Calu3 (cell line): ENCODE results near the gene GOLGA7B. TPM values are rescaled to one million over a fixed set of nuclear protein-coding genes. Genes with fewer than 3 reads are reported as not detected.

Experiments
- BruUV-seq: library from RNA; stranded (reverse); fragments of 400-500 nt; replicated peaks from 2 replicates; lab custom pipeline; 2021; lab: Mats Ljungman, UMichigan
- CTCF ChIA-PET: fragments of 300-600 bp; sonication (Branson Sonifier 250); formaldehyde crosslinking; loops from one replicate; lab custom pipeline; 2022; ENCODE audit warnings: antibody characterized with exemption; lab: Charles Lee
- DNase-seq: peaks from one replicate; pipeline ENCODE4 v3.0.0; 2022
- H3K27ac Mint-ChIP-seq: one replicate; pipeline ENCODE4 v1.8.0; 2022; ENCODE audit warnings: mixed read lengths; ENCODE audit not compliant: unreplicated experiment
- H3K27me3 Mint-ChIP-seq: one replicate; pipeline ENCODE4 v1.8.0; 2022; ENCODE audit warnings: mixed read lengths; ENCODE audit not compliant: unreplicated experiment
- H3K36me3 Mint-ChIP-seq: one replicate; pipeline ENCODE4 v1.8.0; 2022; ENCODE audit warnings: mild to moderate bottlenecking, moderate library complexity, mixed read lengths; ENCODE audit not compliant: insufficient read depth, unreplicated experiment
- H3K4me1 Mint-ChIP-seq: one replicate; pipeline ENCODE4 v1.8.0; 2022; ENCODE audit warnings: mild to moderate bottlenecking, low read depth, mixed read lengths; ENCODE audit not compliant: unreplicated experiment
- H3K4me3 Mint-ChIP-seq: one replicate; pipeline ENCODE4 v1.8.0; 2022; ENCODE audit warnings: mild to moderate bottlenecking, low read depth, moderate library complexity, mixed read lengths; ENCODE audit not compliant: unreplicated experiment
- H3K9me3 Mint-ChIP-seq: one replicate; pipeline ENCODE4 v1.8.0; 2022; ENCODE audit warnings: low read depth, mixed read lengths; ENCODE audit not compliant: unreplicated experiment
- intact Hi-C: fragments of 100-400 bp; cut with micrococcal nuclease; formaldehyde crosslinking; loops from one replicate; pipeline ENCODE4 v1.10.0; 2022; ENCODE audit not compliant: unreplicated experiment
- total RNA-seq: library from RNA; stranded (reverse); gene quantifications from 2 replicates; pipeline ENCODE4 v1.2.3, GENCODE V29; 2022
- TF ChIP-seq, protein P1 (sequence below): fragments of 200-600 bp; IDR thresholded peaks from one replicate; pipeline ENCODE4 v1.8.0; 2022; ENCODE audit warnings: antibody characterized with exemption; ENCODE audit not compliant: unreplicated experiment

GOLGA7B gene
- total RNA-seq, 1 experiment from 2014 or later, result 1.0 TPM

- H3K4me3 Mint-ChIP-seq, result no peak overlapping the region
- no peak for DNase-seq
- CTCF ChIA-PET, result interaction anchor here (0.5 to 1.5 kb wide), 2 partner anchors 131 to 132 kb away, joined by 3 read pairs; no protein-coding TSS in a partner anchor
- BruUV-seq, result no TSS peak
- TF ChIP-seq, protein P1, sequence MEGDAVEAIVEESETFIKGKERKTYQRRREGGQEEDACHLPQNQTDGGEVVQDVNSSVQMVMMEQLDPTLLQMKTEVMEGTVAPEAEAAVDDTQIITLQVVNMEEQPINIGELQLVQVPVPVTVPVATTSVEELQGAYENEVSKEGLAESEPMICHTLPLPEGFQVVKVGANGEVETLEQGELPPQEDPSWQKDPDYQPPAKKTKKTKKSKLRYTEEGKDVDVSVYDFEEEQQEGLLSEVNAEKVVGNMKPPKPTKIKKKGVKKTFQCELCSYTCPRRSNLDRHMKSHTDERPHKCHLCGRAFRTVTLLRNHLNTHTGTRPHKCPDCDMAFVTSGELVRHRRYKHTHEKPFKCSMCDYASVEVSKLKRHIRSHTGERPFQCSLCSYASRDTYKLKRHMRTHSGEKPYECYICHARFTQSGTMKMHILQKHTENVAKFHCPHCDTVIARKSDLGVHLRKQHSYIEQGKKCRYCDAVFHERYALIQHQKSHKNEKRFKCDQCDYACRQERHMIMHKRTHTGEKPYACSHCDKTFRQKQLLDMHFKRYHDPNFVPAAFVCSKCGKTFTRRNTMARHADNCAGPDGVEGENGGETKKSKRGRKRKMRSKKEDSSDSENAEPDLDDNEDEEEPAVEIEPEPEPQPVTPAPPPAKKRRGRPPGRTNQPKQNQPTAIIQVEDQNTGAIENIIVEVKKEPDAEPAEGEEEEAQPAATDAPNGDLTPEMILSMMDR, result no peak
- H3K27ac Mint-ChIP-seq, result no peak overlapping the region
- intact Hi-C loops, result no loop called here
- H3K9me3 Mint-ChIP-seq, result no peaks in the 10 kb centered on the region
- no peaks in the 10 kb centered on the region for H3K4me1 Mint-ChIP-seq
- H3K36me3 Mint-ChIP-seq, result peaks cover 4% of the 10 kb centered on the region
- peaks cover 38% of the 10 kb centered on the region for H3K27me3 Mint-ChIP-seq
Observed at GRCh38 chr10:97910661-97911060, 61.0 kb downstream of the GOLGA7B start.

GRCh38 chr10:97911217-97911616, 61.6 kb downstream of the GOLGA7B start:
- Mint-ChIP-seq H3K36me3 (peaks cover 4% of the 10 kb centered on the region), H3K27me3 (peaks cover 38% of the 10 kb centered on the region), H3K4me1 (no peaks in the 10 kb centered on the region), H3K4me3 (no peak overlapping the region), H3K9me3 (no peaks in the 10 kb centered on the region), H3K27ac (no peak overlapping the region)
- no TSS peak for BruUV-seq
- CTCF ChIA-PET, result no interaction called here
- TF ChIP-seq, protein P1, result no peak
- no peak for DNase-seq
- intact Hi-C loops, result no loop called here

DNA sequence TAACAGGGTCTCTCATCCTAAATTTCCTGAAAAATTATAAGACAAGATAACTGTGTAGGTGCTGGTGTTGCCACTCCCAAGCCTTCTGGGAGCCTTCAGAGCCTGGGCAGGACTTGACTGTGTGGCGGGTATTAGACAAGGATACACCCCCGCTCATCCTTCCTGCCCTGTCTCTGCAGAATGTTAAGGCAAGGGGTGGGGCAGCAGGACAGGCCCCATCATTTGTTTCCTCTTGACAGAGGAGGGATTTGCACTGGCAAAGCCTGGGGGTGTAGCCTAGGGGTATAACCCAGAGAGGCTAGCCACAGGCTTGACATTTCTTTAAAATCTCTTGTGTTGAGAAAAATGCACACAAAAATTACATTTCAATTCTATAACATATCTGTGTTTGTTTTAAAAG, 63.5 kb downstream of the GOLGA7B start:
- peaks cover 43% of the 10 kb centered on the region for H3K27me3 Mint-ChIP-seq
- H3K9me3 Mint-ChIP-seq, result no peaks in the 10 kb centered on the region
- CTCF ChIA-PET, result interaction anchor here (0.6 kb wide), 1 partner anchor 48 kb away, joined by 5 read pairs; no protein-coding TSS in a partner anchor
- no peak overlapping the region for H3K4me3 Mint-ChIP-seq
- no peak overlapping the region for H3K27ac Mint-ChIP-seq
- no peaks in the 10 kb centered on the region for H3K4me1 Mint-ChIP-seq
- no peak for DNase-seq
- TF ChIP-seq, protein P1, result no peak
- BruUV-seq, result no TSS peak
- intact Hi-C loops, result no loop called here
- peaks cover 4% of the 10 kb centered on the region for H3K36me3 Mint-ChIP-seq

DNA sequence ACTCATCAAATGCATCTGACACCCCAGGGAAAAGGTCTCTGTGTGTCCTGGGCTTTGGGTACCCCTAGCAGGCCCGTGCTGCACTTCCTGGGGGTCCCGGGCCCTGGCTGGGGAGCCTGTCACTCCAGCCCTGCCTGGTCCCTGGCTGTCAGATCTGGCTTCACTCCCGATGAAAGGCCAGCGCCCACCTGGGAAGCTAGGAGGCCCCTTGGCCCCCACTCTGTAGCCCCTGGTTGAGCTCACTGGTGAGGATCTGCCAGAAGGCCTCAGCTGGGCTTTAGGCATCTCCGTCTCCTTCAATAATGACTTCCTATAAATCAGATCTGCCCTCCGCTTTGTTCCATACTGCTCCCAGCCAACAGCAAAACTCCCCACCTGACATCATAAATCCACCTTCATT, 64.0 kb downstream of the GOLGA7B start:
- H3K4me1 Mint-ChIP-seq, result no peaks in the 10 kb centered on the region
- no TSS peak for BruUV-seq
- H3K9me3 Mint-ChIP-seq, result no peaks in the 10 kb centered on the region
- H3K36me3 Mint-ChIP-seq, result peaks cover 4% of the 10 kb centered on the region
- no peak overlapping the region for H3K27ac Mint-ChIP-seq
- H3K27me3 Mint-ChIP-seq, result peaks cover 47% of the 10 kb centered on the region
- no peak for DNase-seq
- intact Hi-C loops, result loop anchor here (1.0 kb wide), 1 partner anchor 128 kb away; no protein-coding TSS in a partner anchor
- CTCF ChIA-PET, result interaction anchor here (0.6 kb wide), 1 partner anchor 48 kb away, joined by 5 read pairs; no protein-coding TSS in a partner anchor
- H3K4me3 Mint-ChIP-seq, result no peak overlapping the region
- TF ChIP-seq, protein P1, result no peak
